Right lobe of liver (tissue), 6 donors: ENCODE data around the gene IQSEC1. TPM values are rescaled to one million over a fixed set of nuclear protein-coding genes. Genes with fewer than 3 reads are reported as not detected.

Experiments
- ATAC-seq, 4 donors: fragments of 200-7000 bp; cut with Tn5 transposase; one replicate each; pipeline ENCODE4 v1.9.1; 2020; ENCODE audit warnings: mild to moderate bottlenecking in 4 of 4, moderate library complexity in 4 of 4
- DNase-seq, 3 donors: peaks; one replicate each; pipeline ENCODE4 v3.0.0-alpha.2; 2020
- H3K27ac ChIP-seq, 3 donors: fragments of 200-600 bp; one replicate each; pipeline ENCODE4 v1.8.0; 2022
- H3K27me3 ChIP-seq, 2 donors: fragments of 200-600 bp; one replicate each; pipeline ENCODE4 v1.8.0; 2022
- H3K36me3 ChIP-seq, 4 donors: fragments of 200-600 bp; sonication (generic) in 1 of 4; one replicate each; pipeline versions ENCODE4 v1.5.1 to v1.8.0; 2017 to 2022; ENCODE audit warnings: control low read depth in 1 of 4
- H3K4me1 ChIP-seq, 4 donors: fragments of 200-600 bp; sonication (generic) in 1 of 4; one replicate each; pipeline versions ENCODE4 v1.5.1 to v1.8.0; 2017 to 2022; ENCODE audit warnings: control low read depth in 1 of 4
- H3K4me3 ChIP-seq, 3 donors: fragments of 200-600 bp; one replicate each; pipeline ENCODE4 v1.8.0; 2022
- H3K9me3 ChIP-seq, 4 donors: fragments of 200-600 bp; sonication (generic) in 1 of 4; one replicate each; pipeline versions ENCODE4 v1.5.1 to v1.8.0; 2017 to 2022; ENCODE audit warnings: control low read depth in 1 of 4
- CTCF ChIP-seq, 4 donors: fragments of 200-600 bp in 3 of 4; fragments of 450-650 bp in 1 of 4; IDR thresholded peaks; one replicate each; pipeline versions ENCODE4 v1.5.1 to v1.8.0; 2016 to 2022; ENCODE audit warnings: antibody characterized with exemption in 4 of 4, mild to moderate bottlenecking in 2 of 4
- POLR2A ChIP-seq: fragments of 450-650 bp; IDR thresholded peaks from one replicate; pipeline ENCODE4 v1.6.1; 2017; ENCODE audit warnings: antibody characterized with exemption, mild to moderate bottlenecking
- WGBS: methylation state at CpG from one replicate; pipeline ENCODE4 v1.1.6; 2018; ENCODE audit warnings: low coverage, low lambda C conversion rate; ENCODE audit not compliant: insufficient coverage; ENCODE audit errors: missing lambda C conversion rate; 5-methylcytosine and 5-hydroxymethylcytosine counted together
- intact Hi-C, 2 donors: fragments of 100-400 bp; cut with DNase I; formaldehyde crosslinking; loops; one replicate each; pipeline versions ENCODE4 v1.11.2 to v1.14.1; 2022
- total RNA-seq, 6 experiments: library from RNA; depleted of rRNA in 2 of 6; stranded (reverse); fragments of >200 nt in 2 of 6; fragmentation: NEBNext Ultra II Directional in 3 of 6; extraction: Animal tissue kit (Norgen Biotek cat#: 25700) in 3 of 6; gene quantifications; one replicate each; pipeline versions ENCODE4 v1.1.0 to v1.2.4, GENCODE V29; 2016 to 2023
- donor health status: DM: no; HTN: yes; CAD: no.
- donor health status: DM: no; HTN: no; CAD: no.
- donor health status: DM: no; HTN: no; CAD: no.
- donor health status: DM: no; HTN: yes; CAD: no.
- donor health status: DM: no; HTN: yes; CAD: no.

The IQSEC1 gene
- total RNA-seq, 6 experiments from 2014 or later, result 32.1 to 61.3 (median 48.9) TPM

- Histone ChIP-seq H3K4me1 (no peaks in the 10 kb centered on the region), H3K27ac (no peak overlapping the region), H3K27me3 (no peaks in the 10 kb centered on the region), H3K4me3 (no peak overlapping the region), H3K9me3 (no peaks in the 10 kb centered on the region), H3K36me3 (peaks cover 0 to 69% (median 32%) of the 10 kb centered on the region in 4 donors)
- DNase-seq (peak in 2 of 3 donors; percentile 18 to 34), ATAC-seq (peak in 1 of 4 donors; percentile 3)
- intact Hi-C loops, result loop anchor here in 1 of 2 donors (10.0 kb wide), 1 partner anchor 81 kb away; no protein-coding TSS in a partner anchor
- 92% methylated on average over 2 of the region's 7 CpGs for WGBS
- TF ChIP-seq CTCF (IDR thresholded peaks at IDR 0.05), result no peak
- TF ChIP-seq POLR2A, result no peak
Measured at GRCh38 chr3:12903881-12904280, 169.3 kb downstream of the IQSEC1 start.

DNA sequence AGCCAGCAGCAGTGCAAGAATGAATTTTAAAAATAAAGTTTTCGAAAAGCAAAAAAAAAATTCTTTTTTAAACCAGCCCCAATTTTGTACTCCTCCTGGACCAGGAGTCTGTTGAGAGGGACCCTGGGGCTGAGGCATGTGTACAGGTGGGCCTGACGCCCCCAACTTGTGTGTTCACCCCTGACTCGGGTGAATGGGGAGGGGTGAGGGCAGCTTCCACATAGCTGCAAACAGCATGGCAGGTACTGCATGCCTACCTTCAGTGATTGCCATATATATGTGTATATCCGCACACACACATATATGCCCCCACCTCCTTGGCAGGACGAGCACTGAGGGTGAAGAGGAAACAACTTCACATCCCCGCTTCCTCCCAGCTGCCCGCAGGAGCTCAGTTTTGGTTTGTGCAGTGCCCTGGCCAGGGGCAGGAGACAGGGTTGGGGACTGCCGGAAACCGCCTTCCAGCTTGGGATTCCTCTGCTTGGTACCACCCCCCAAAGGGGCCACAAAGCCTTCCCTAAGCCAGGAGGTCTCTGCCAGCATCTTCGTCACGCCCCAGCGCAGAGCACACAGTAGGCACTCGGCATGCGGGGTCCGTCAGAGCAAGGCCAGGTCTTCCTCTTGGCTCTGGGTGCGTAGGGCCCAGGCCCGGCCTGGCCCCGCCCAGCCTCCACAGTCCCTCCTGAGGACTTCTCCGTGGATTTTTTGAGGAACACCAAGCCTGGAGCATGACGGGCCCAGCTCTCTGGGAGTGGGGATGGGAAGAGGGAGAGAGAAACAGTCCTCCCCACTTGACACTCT lies 170.0 kb downstream of the IQSEC1 start:
- DNase-seq (peak in 2 of 3 donors; percentile 11 to 45), ATAC-seq (no peak)
- Histone ChIP-seq H3K27ac (no peak overlapping the region), H3K36me3 (peaks cover 0 to 63% (median 28%) of the 10 kb centered on the region in 4 donors), H3K4me1 (no peaks in the 10 kb centered on the region), H3K9me3 (no peaks in the 10 kb centered on the region), H3K27me3 (no peaks in the 10 kb centered on the region), H3K4me3 (no peak overlapping the region)
- 46% methylated on average over 5 of the region's 20 CpGs for WGBS
- intact Hi-C loops, result loop anchor here in 1 of 2 donors (10.0 kb wide), 1 partner anchor 82 kb away; no protein-coding TSS in a partner anchor
- TF ChIP-seq CTCF (IDR thresholded peaks at IDR 0.05) (no peak), POLR2A (no peak)

- intact Hi-C loops, result loop anchor here in 1 of 2 donors (10.0 kb wide), 1 partner anchor 82 kb away; no protein-coding TSS in a partner anchor
- Histone ChIP-seq H3K27me3 (no peaks in the 10 kb centered on the region), H3K4me1 (no peaks in the 10 kb centered on the region), H3K27ac (no peak overlapping the region), H3K9me3 (no peaks in the 10 kb centered on the region), H3K4me3 (no peak overlapping the region), H3K36me3 (peaks cover 0 to 54% (median 25%) of the 10 kb centered on the region in 4 donors)
- 97% methylated on average over 5 of the region's 24 CpGs for WGBS
- DNase-seq, result peak in 2 of 3 donors; percentile 35 to 53
- ATAC-seq, result peak; percentile 28 to 47 (median 38)
- TF ChIP-seq CTCF (IDR thresholded peaks at IDR 0.05), result no peak
Measured at GRCh38 chr3:12902181-12902999, 170.8 kb downstream of the IQSEC1 start.

DNA sequence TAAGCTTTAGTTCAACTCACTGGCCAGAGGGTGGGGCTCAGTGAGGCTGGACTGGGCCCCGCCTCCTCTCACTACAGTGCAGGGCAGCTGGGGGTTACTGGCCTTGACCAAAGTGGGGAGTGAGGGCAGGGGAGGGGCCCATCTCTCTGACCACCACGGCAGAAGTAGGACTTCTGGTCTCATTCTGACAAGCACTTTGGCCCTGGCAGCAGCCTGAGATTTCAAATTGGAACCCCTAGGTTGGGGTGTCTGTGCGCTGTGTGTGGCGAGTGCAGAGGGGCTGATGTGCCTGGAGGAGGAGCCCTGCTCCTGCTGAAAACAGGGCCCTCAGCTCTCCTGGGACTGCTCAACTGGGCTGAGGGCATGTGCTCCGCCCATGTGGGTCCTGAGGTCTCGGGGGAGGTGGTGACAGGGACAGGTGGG lies 171.6 kb downstream of the IQSEC1 start:
- intact Hi-C loops, result loop anchor here in 1 of 2 donors (10.0 kb wide), 1 partner anchor 83 kb away; no protein-coding TSS in a partner anchor
- H3K9me3 ChIP-seq, result no peaks in the 10 kb centered on the region
- H3K36me3 ChIP-seq, result peaks cover 0 to 47% (median 22%) of the 10 kb centered on the region in 4 donors
- no peak for TF ChIP-seq CTCF (IDR thresholded peaks at IDR 0.05)
- no peak for TF ChIP-seq POLR2A
- no peaks in the 10 kb centered on the region for H3K27me3 ChIP-seq
- WGBS, result 55% methylated on average over 2 of the region's 6 CpGs
- DNase-seq (peak in 2 of 3 donors; percentile 15 to 29), ATAC-seq (no peak)
- H3K4me1 ChIP-seq, result no peaks in the 10 kb centered on the region
- H3K4me3 ChIP-seq, result no peak overlapping the region
- H3K27ac ChIP-seq, result no peak overlapping the region
